ENCODE measurements around the gene GCLM.
"Not testable (repeated sequence)": the region's sequence is repeated elsewhere in the genome, so short reads cannot be mapped to it uniquely, and the experiment has no call there.

Gene GCLM

GRCh38 chr1:93882269-93882668 is 27.0 kb downstream of the GCLM start:
- no peak for DNase-seq

DNA sequence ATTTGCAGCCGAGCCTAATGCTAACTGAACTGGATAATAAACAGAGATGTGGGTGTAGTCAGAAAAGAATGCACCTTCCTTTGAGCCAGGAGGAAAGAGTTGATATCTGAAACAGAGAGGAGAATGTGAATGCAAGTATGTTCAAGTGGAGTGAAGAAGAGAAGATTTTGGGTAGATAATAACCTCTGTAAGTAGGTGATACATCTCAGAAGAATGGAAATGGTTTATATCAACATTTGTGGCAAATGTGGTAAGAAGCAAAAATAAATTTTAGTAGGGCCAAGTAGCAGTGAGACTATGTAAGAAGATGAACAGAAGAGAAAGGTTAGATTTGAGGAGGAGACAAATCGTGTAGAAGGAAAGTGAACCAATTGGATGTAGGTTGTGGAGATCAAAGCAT is 28.5 kb downstream of the GCLM start:
- DNase-seq, result no peak

- DNase-seq, result peak; percentile 58
Measured at GRCh38 chr1:93878889-93879586, 30.2 kb downstream of the GCLM start, which contains the start of gene DNTTIP2. Gene DNTTIP2 (minus strand): TSS chr1:93879206. CDS start chr1:93879148, 58 bp downstream.

GRCh38 chr1:93878501-93878888 is 30.7 kb downstream of the GCLM start:
- no peak for DNase-seq

- no peak for DNase-seq
Measured at GRCh38 chr1:93877529-93877928, 31.7 kb downstream of the GCLM start.

GRCh38 chr1:93876244-93876643 is 33.0 kb downstream of the GCLM start:
- DNase-seq, result no peak

DNA sequence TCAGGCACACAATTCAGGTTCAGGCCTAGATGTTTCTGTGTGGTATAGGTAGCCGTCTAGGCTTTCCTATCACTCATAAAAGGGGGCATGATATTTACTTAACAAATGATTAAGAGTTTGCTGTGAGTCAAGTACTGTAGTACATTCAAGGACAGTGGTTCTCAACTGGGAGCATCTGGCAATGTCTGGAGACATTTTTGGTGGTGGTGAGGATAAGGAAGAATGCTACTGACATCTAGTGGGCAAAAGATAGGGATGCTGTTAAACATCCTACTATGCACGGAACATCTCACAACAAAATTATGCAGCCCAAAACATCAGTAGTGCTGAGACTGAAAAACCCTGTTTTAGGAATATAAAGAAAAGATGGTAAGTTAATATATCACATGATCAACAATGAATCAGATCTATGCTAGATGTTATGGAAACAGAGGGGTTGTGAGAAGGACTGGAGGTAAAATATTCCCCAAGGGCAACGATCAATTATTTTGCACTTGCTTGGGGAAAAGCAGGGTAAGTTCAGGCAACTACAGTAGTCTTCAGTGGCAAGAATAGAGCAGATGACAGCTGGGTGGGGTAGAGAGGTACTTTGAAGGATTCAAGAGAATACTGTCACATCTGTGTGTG is 35.1 kb downstream of the GCLM start:
- no peak for DNase-seq

- no peak for DNase-seq
Measured at GRCh38 chr1:93871366-93871765, 37.9 kb downstream of the GCLM start.

DNA sequence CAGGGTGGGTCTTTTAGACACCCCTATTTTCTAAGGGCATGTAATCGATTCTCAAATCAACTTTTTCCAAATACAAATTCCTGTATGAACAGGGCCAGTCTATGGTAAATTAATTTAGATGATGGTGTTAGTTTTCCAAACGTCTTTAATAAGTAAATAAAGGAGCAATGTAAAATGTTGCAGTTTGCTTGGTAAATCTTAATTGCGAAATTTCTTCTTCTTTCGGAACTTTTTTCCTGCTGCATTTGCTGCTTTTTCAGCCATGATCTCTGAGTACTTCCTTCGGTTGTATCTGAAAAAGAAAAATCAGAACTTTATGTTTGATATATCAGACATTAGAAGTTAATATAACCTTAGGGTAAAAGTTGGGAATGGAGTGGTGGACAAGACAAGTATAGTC is 39.6 kb downstream of the GCLM start:
- DNase-seq, result no peak

DNA sequence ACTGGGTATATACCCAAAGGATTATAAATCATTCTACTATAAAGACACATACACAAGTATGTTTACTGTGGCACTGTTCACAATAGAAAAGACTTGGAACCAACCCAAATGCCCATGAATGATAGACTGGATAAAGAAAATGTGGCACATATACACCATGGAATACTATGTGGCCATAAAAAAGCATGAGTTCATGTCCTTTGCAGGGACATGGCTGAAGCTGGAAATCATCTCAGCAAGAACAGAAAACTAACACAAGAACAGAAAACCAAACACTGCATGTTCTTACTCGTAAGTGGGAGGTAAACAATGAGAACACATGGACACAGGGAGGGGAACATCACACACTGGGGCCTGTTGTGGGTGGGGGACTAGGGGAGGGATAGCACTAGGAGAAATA is 40.7 kb downstream of the GCLM start:
- not testable (repeated sequence) for DNase-seq

DNA sequence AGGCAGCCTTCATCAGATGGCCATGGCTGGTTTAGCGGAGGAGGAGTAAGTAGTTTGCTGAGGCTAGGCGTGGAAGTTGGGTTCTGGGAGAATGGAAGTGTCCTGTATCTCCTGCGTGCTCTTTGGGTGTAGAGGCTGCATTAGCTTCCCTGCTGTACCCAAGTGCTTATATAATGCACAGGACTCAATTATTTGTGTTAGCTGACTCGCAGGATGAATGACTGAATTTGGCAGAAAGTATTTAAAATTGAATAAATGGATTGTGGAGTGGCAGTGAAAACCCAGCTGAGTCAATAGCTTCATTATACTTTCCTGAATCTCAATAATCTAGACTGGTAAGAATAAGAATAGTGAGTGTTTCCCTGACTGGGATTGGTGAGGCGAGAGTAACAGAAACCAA is 44.0 kb downstream of the GCLM start:
- no peak for DNase-seq

DNA sequence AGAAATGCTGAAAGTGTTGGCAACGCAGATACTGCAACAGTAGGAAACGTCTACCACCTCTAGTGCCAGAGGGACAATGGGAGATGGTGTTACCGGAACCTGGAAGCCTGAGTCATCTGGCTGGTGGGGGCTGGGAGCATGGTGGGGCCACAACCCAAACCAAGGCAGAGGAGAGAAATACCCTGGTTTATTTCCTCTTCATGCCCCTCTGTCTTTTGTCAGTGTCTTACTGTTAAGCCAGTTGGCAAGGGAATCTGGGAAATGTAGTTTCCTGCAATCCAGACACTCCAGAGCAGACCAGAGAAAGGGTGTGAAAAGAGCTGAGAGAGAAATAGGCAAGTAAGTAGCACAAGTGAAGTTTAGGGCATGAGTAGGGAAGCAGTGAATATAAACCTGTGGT is 45.1 kb downstream of the GCLM start:
- DNase-seq, result no peak

- not testable (repeated sequence) for DNase-seq
Measured at GRCh38 chr1:93857653-93858052, 51.6 kb downstream of the GCLM start.

GRCh38 chr1:93855983-93856382 is 53.2 kb downstream of the GCLM start:
- DNase-seq, result not testable (repeated sequence)

DNA sequence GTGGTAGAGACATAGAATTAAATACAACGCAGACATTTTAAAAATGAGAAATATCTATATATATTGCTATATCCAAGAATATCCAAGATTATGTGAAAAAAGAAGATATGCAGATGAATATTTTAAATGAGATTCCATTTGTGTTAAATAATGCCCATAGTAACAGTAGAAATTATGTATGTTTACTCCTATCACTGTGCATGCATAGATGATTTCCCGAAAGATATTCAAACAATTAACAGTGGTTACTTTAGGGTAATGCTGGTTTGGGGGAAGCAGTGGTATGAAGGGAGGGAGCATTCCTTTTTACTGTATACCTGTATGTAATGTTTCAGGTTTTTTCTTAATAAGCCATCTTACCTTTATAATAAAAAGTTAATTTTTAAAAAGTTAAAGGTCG is 55.3 kb downstream of the GCLM start:
- DNase-seq, result no peak

DNA sequence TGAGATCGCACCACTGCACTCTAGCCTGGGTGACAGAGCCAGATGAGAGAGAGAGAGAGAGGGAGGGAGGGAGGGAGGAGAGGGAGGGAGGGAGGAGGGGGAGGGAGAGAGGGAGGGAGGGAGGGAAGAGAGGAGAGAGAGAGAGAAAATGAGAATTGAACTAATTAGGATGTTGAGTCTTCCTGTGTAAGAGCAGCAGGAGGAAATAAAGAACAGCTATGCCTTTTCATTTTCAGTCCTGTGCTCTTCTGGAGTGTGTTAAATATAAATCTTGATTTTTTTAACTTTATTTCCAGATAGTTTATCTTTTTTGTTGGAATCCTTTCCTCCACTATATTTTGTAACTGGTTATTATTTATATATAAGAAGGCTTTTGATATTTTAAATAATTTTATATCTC is 57.4 kb downstream of the GCLM start:
- DNase-seq, result no peak

DNA sequence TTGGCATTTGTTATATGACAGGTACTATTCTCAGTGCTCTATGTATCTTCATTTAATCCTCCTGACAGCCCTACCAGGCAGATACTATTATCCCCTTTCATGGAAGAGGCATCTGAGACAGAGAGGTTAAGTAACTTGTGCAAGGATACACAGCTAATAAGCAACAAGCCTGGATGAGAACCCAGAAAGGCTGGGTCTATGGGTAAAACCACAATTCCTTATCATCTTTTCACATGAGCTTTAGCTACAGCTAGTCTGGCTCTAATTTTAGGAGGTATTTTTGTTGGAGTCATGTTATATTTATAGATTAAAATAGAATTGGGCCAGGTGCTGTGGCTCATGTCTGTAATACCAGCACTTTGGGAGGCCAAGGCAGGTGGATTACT is 57.9 kb downstream of the GCLM start:
- DNase-seq, result no peak

DNA sequence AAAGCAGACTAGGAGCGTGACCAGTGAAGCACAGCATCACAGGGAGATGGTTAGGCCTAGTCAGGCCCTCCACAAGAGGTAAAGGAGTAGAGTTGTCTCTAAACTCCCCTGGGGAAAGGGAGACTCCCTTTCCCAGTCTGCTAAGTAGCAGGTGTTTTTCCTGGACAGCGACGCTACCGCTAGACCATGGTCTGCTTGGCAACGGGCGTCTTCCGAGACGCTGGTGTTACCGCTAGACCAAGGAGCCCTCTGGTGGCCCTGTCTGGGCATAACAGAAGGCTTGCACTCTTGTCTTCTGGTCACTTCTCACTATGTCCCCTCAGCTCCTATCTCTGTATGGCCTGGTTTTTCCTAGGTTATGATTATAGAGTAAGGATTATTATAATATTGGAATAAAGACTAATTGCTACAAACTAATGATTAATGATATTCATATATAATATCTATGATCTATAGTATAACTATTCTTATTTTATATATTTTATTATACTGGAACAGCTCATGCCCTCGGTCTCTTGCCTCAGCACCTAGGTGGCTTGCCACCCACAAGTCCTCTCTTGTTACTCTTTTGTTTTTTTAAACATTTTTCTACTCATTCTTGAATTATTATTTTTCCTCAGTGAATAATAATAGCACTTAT is 58.4 kb downstream of the GCLM start:
- DNase-seq, result not testable (repeated sequence)

DNA sequence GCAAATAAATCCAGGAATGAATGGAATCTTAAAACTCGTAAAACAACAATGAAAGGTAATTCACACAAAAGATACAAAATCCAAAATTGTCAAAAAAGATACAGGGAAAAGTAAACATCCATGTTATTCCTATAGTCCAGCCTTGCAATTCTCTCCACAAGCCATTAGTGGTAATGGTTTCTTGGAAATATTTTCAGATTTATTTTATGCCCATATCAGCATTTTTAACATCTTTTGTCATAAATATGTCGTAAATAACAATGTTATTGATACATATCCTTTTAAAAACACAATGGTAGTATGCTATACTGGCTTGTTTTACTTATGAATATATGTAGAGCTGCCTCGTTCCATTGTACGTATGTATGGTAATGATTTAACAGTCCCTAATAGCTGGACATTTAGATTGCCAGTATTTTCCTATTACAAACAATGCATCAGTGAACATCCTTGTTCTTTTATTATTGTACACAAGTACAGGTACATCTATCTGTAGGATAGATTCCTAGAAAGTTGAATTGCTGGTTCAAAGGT is 60.8 kb downstream of the GCLM start:
- no peak for DNase-seq

DNA sequence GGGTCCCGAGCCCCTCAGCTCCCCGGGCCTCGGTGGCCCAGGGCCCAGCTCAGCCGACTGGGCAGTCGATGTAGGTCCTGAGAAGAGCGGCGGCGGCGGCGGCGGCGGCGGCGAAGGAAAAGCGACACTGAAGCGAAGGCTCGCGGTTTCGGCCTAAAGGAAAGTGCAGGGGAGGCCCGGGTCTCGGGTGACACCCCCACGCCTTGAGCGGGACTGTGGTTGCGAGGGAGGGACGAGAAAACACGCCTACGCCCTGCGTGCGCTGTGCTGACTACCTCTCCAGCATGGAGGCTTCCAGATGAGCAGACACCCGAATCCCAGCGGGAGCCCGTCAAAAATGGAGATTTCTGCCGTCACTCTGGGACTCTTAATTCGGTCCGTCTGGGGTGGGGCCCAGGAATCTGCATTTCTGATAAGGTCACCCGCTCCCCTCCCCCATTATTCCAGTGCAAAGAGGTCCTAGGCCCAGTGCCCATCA is 61.4 kb downstream of the GCLM start:
- DNase-seq, result peak; percentile 35

DNA sequence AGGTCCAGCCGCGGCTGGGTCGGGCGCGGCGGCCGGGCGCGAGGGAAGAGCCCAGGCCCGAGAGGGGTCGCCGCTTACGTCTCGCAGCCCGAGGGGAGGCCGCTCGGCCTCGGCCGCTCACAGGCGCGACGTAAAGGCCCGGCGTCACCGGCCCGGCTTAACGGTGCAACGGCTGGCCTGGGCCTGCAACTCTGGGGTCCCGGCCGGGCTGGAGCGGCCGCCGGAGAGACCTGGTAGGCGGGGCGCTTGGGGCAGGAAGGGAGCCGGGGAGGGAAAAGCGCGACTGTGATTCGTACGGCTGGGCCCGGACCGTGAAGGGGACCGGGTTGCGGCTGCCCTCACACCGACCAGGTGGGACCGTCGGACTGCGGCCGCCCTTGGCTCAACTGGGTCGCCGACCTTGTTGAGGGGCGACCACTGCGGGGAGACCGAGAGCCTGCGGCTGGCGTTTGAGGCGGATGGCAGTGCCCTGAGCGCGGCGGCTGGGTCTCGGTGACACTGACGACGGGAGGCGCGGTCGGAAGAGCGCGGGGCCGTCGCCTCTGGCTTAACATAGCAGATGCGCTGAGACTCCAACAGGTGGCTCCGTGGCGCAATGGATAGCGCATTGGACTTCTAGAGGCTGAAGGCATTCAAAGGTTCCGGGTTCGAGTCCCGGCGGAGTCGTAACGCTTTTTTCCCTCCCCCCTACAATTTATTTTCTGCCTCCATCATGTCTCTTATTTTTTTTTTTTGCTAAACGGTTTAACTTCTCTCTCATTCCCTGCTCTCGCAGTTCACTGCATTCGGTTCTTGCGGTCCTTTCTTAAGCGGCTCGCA is 62.0 kb downstream of the GCLM start:
- DNase-seq, result peak; percentile 63

GRCh38 chr1:93846206-93846991 is 62.8 kb downstream of the GCLM start:
- peak; percentile 51 for DNase-seq

Measured in 8988T (cell line).